Neural crest cell (in vitro differentiated cells): ENCODE measurements around the gene CRACDL. TPM values are rescaled to one million over a fixed set of nuclear protein-coding genes. Genes with fewer than 3 reads are reported as not detected.

Experiments
- DNase-seq: peaks from one replicate; pipeline ENCODE4 v3.0.0; 2021; ENCODE audit warnings: low read depth, mixed read lengths, low spot score
- H3K27ac Mint-ChIP-seq: one replicate; pipeline ENCODE4 v1.8.0; 2021; ENCODE audit warnings: mild to moderate bottlenecking, mixed read lengths; ENCODE audit not compliant: unreplicated experiment
- H3K27me3 Mint-ChIP-seq: 2 replicates; pipeline ENCODE4 v1.8.0; 2021; ENCODE audit warnings: low read depth, mild to moderate bottlenecking, mixed read lengths
- H3K36me3 Mint-ChIP-seq: 2 replicates; pipeline ENCODE4 v1.8.0; 2021; ENCODE audit warnings: low read depth, mild to moderate bottlenecking, mixed read lengths
- H3K4me1 Mint-ChIP-seq: 2 replicates; pipeline ENCODE4 v1.8.0; 2021; ENCODE audit warnings: mixed read lengths
- H3K4me3 Mint-ChIP-seq: one replicate; pipeline ENCODE4 v1.8.0; 2021; ENCODE audit warnings: mild to moderate bottlenecking, mixed read lengths
- H3K9me3 Mint-ChIP-seq: 2 replicates; pipeline ENCODE4 v1.8.0; 2021; ENCODE audit warnings: mixed read lengths
- CTCF ChIP-seq: fragments of 200-600 bp; sonication (generic); conservative IDR thresholded peaks from 2 replicates; pipeline ENCODE4 v1.5.0; 2021; ENCODE audit warnings: antibody characterized with exemption, mild to moderate bottlenecking
- total RNA-seq: library from RNA; stranded (reverse); gene quantifications from 2 replicates; pipeline ENCODE4 v1.2.1, GENCODE V29; 2021

The CRACDL gene
- total RNA-seq, 1 donor from 2014 or later, result 0.37 TPM

DNA sequence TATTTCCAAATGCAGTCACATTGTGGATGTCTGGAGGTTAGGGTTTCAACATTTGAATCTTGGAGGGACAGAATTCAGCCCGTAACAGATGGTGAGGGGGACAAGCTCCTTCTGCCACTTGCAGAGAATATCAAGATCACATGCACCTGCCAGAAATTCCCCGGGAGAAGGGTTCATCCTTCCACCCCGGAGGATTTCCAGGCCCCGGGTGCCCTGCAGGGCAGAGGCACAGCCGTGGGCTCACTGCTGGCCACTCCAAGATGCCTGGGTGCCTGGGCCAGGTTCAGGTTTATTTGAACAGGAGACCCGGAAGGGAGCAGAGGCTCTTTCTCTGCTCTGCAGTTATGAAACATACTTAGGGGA is 166.9 kb downstream of the CRACDL start:
- Mint-ChIP-seq H3K36me3 (no peaks in the 10 kb centered on the region), H3K4me1 (peaks cover 21% of the 10 kb centered on the region), H3K9me3 (no peaks in the 10 kb centered on the region), H3K27me3 (no peaks in the 10 kb centered on the region), H3K4me3 (no peak overlapping the region), H3K27ac (no peak overlapping the region)
- DNase-seq, result no peak
- no peak for TF ChIP-seq CTCF

GRCh38 chr2:98768384-98769113 is 167.5 kb downstream of the CRACDL start:
- Mint-ChIP-seq H3K36me3 (no peaks in the 10 kb centered on the region), H3K27me3 (no peaks in the 10 kb centered on the region), H3K27ac (no peak overlapping the region), H3K9me3 (no peaks in the 10 kb centered on the region), H3K4me3 (no peak overlapping the region), H3K4me1 (peaks cover 21% of the 10 kb centered on the region)
- no peak for DNase-seq
- no peak for TF ChIP-seq CTCF

DNA sequence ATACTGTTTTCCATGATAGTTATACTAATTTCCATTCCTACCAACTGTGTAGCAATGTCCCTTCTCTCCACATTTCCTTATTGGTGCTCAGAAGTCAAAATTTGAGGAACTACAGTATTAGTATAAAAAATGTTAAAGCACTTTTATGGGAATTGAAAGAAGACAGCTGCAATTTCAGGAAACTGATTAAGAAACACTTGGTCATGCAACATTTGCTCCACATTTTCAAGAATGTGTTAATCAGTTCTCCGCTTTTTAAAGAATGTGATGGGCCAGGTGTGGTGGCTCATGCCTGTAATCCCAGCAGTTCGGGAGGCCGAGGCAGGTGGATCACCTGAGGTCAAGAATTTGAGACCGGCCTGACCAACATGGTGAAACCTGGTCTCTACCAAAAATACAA is 171.5 kb downstream of the CRACDL start:
- Mint-ChIP-seq H3K27me3 (no peaks in the 10 kb centered on the region), H3K9me3 (no peaks in the 10 kb centered on the region), H3K36me3 (no peaks in the 10 kb centered on the region), H3K27ac (no peak overlapping the region), H3K4me3 (no peak overlapping the region), H3K4me1 (peaks cover 16% of the 10 kb centered on the region)
- no peak for TF ChIP-seq CTCF
- no peak for DNase-seq

GRCh38 chr2:98763209-98763951 is 172.6 kb downstream of the CRACDL start:
- DNase-seq, result no peak
- Mint-ChIP-seq H3K27ac (no peak overlapping the region), H3K27me3 (no peaks in the 10 kb centered on the region), H3K4me3 (no peak overlapping the region), H3K4me1 (peaks cover 16% of the 10 kb centered on the region), H3K36me3 (no peaks in the 10 kb centered on the region), H3K9me3 (no peaks in the 10 kb centered on the region)
- TF ChIP-seq CTCF, result no peak

DNA sequence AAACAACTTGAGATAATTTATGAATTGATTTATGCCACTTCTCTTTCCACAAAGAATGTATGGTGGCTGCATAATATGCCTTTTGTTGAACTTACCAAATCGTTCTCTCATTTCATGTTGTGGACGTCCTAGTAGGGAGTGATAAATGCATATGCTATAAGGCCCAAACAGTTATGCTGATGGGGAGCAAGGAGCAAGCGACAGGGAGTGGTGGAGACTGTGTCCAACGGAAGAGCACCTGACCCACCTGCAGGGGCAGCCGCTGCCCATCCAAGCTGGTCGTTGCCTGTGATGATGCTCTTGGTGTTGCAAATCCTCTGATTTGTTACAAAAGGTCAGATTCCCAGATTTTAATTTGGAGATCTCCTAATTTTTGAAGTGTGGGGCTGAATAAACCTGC is 174.1 kb downstream of the CRACDL start:
- Mint-ChIP-seq H3K9me3 (no peaks in the 10 kb centered on the region), H3K4me1 (peaks cover 16% of the 10 kb centered on the region), H3K27ac (peak overlapping the region; percentile 90), H3K4me3 (no peak overlapping the region), H3K27me3 (peaks cover 4% of the 10 kb centered on the region), H3K36me3 (no peaks in the 10 kb centered on the region)
- DNase-seq, result no peak
- TF ChIP-seq CTCF, result no peak
